Tibial nerve (tissue), 4 donors: ENCODE results near the gene FNDC3B.
"Not testable (repeated sequence)": the region's sequence is repeated elsewhere in the genome, so short reads cannot be mapped to it uniquely, and the experiment has no call there.

ENCODE experiments used
- EP300 ChIP-seq, 2 donors: sonication (generic); formaldehyde crosslinking; IDR thresholded peaks; one replicate each; pipeline ENCODE4 v1.6.1; 2017; ENCODE audit warnings: antibody characterized with exemption in 2 of 2, mild to moderate bottlenecking in 1 of 2
- POLR2A ChIP-seq, 2 donors: fragments of 450-650 bp; IDR thresholded peaks; one replicate each; pipeline ENCODE4 v1.6.1; 2017; ENCODE audit warnings: antibody characterized with exemption in 2 of 2, mild to moderate bottlenecking in 2 of 2, moderate library complexity in 2 of 2
- TF ChIP-seq, protein P1 (sequence below), 5 experiments: fragments of 200-600 bp in 3 of 5; fragments of 450-650 bp in 2 of 5; sonication (generic) in 3 of 5; IDR thresholded peaks; one replicate each; pipeline ENCODE4 v1.5.1; 2016 to 2019; ENCODE audit warnings: antibody characterized with exemption in 5 of 5, mild to moderate bottlenecking in 3 of 5, moderate library complexity in 2 of 5

DNA sequence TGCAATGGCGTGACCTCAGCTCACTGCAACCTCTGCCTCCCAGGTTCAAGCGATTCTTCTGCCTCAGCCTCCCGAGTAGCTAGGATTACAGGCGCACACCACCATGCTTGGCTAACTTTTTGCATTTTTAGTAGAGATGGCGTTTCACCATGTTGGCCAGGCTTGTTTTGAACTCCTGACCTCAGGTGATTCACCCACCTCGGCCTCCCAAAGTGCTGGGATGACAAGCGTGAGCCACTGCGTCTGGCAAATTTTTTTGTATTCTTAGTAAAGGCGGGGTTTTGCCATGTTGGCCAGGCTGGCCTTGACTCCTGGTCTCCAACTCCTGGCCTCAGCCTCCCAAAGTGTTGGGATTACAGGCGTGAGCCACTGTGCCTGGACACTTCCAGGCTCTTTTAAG lies 215.9 kb downstream of the FNDC3B start:
- not testable (repeated sequence) for TF ChIP-seq POLR2A, EP300 (IDR thresholded peaks at IDR 0.05)
- TF ChIP-seq, protein P1, sequence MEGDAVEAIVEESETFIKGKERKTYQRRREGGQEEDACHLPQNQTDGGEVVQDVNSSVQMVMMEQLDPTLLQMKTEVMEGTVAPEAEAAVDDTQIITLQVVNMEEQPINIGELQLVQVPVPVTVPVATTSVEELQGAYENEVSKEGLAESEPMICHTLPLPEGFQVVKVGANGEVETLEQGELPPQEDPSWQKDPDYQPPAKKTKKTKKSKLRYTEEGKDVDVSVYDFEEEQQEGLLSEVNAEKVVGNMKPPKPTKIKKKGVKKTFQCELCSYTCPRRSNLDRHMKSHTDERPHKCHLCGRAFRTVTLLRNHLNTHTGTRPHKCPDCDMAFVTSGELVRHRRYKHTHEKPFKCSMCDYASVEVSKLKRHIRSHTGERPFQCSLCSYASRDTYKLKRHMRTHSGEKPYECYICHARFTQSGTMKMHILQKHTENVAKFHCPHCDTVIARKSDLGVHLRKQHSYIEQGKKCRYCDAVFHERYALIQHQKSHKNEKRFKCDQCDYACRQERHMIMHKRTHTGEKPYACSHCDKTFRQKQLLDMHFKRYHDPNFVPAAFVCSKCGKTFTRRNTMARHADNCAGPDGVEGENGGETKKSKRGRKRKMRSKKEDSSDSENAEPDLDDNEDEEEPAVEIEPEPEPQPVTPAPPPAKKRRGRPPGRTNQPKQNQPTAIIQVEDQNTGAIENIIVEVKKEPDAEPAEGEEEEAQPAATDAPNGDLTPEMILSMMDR (IDR thresholded peaks at IDR 0.05) = not testable (repeated sequence)
